Fibroblast of peridontal ligament (primary cell): ENCODE data around the gene ARL17B.
"Not testable (repeated sequence)": the region's sequence is repeated elsewhere in the genome, so short reads cannot be mapped to it uniquely, and the experiment has no call there.

ENCODE experiments used
- DNase-seq: peaks from one replicate; pipeline ENCODE4 v3.0.0-alpha.2; 2010; ENCODE audit errors: extremely low read depth

ARL17B gene

DNA sequence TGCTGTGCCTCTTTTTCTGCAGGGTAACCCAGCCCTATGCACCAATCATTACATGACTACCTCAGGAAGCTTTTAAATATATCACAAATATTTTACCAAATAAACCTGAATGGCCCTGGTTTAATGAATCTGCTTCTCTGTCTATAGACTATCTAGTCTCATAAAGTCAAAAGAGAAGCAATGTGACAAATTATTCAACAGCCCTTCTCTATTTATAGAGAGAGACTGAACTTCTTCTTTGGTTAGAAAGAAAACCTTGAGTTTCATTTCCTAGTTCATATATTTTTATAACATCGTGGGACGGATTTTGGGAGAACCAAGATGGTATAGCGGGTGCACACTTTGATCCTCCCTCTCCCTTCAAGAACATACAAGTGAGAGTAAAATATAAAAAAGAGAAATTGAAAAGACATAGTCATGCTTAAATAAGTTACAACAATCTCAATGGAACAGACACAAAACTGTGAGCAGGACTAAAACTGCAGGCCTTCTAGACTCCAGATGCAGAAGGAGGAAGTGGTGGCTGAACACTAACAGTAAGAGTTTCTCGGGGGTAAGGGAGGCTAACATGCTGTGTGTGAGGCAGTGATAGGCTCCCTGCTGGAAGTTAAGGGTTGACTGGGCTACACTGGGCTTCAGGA, 70.5 kb downstream of the ARL17B start:
- not testable (repeated sequence) for DNase-seq

GRCh38 chr17:46287587-46287986, 74.0 kb downstream of the ARL17B start:
- DNase-seq: not testable (repeated sequence)

- peak; percentile 84 for DNase-seq
Observed at GRCh38 chr17:46286764-46287221, 74.8 kb downstream of the ARL17B start.

DNA sequence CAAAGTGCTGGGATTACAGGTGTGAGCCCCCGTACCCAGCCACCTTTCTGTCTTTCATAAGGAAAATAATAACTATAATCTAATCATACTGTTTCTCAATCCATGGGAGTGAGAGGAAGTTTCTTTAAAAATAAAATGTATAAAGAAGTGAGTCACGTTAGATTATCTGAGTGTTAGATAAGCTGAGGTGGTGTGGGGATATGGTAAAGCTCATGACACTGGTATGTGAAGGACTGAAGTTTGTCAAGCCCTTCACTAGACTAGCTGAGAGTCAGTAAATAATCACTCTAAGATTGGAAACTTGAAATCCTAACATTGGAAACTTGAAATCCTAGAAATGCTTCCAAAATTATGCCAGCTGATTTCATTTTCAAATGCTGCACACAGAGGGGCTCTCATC, 76.1 kb downstream of the ARL17B start:
- not testable (repeated sequence) for DNase-seq

GRCh38 chr17:46284467-46284866, 77.1 kb downstream of the ARL17B start:
- DNase-seq: not testable (repeated sequence)

GRCh38 chr17:46282635-46283034, 78.9 kb downstream of the ARL17B start:
- DNase-seq: not testable (repeated sequence)

GRCh38 chr17:46281336-46281735, 80.2 kb downstream of the ARL17B start:
- DNase-seq: not testable (repeated sequence)

DNA sequence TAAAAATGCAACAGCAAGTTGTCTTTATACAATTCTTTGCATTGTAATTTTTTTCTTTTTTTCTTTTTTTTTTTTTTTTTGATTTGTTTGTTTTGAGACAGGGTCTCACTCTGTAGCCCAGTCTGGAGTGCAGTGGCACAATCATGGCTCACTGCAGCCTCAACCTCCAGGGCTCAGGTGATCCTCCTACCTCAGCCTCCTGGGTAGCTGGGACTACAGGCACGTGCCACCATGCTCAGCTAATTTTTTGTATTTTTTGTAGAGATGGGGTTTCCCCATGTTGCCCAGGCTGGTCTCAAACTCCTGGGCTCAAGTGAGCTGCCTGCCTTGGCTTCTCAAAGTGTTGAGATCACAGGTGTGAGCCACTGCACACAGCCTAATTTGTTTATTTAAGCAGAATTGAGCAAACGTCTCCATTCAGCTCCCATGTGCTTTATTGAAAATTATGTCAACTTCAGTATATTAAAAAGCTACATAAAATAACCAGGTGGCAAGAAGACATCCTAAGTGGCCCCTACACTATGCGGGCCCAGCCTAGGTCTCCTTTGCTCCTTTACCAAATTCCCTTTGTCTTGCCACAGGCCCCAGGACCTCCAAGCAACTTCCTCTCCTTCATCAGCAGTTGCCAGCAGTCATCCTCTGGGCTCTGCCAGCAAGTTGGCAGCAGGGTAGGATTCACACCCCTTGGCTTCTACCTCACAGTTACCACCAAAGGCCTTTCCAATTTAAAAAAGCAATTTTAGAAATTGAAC, 84.7 kb downstream of the ARL17B start:
- not testable (repeated sequence) for DNase-seq

DNA sequence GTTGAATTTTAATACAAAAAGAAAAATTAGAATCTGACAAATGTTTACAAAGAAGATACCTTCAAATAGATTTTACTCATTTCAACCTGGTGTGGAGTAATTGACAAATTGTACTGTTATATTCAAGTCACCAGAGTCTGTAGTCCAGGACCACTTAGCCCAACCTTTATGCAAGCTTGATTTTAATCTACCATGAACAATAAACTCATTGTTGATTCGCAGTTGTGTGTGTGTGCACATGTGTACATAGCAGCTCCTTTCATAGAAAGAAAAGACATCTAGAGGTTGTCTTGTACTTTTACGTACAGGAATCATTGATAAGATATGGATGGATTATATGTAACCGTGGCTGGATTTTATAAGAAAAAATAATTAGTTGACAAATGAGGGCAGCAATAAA, 87.3 kb downstream of the ARL17B start:
- no peak for DNase-seq

DNA sequence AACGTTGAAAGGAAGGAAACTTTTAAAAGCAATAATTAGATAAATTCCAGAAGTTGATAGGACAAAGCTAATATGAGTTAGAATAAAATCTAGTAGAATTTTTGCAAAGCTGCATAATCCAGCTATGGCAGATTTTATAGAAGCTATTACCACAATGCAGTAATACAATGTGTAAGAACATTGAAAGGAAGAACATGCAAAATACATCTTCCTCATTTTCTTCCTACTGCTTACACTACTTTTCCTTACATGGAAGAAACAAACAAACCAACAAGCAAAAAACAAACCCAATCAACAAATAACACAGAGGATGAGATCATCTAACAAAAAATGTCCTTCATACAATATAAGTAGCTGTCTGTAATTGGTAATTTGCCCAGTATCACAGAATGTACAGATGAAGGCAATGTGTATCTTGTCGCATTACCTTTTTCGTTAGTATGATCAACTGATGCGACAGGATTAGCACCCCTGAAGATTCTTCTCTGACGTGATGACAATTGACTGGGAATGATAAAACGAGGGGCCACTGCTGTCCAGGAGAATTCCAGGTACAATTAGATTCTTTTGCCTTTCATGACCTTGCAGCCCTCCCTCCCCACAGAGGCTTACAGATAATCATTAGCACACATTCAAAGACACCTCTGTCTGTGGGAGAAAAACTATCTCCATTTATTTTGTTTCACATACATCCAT, 87.9 kb downstream of the ARL17B start:
- DNase-seq: no peak

DNA sequence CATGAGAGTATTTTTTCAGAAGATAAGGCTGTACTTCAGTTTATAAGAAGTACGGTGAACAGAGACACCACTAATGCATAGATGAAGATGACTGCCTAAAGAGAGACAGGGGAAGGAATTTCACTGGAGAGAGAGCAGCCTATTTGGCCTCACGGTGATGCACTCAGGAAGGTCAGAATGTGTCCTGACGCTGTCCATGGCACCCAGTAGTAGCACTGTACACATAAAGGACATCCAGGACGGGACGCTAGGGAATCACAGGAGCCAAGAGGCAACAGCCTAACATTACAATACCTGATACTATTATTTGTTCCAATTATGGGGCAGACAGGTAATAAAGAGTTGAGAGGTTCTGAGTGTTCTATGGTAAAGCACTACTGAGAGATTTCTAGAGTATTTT, 91.5 kb downstream of the ARL17B start:
- no peak for DNase-seq

DNA sequence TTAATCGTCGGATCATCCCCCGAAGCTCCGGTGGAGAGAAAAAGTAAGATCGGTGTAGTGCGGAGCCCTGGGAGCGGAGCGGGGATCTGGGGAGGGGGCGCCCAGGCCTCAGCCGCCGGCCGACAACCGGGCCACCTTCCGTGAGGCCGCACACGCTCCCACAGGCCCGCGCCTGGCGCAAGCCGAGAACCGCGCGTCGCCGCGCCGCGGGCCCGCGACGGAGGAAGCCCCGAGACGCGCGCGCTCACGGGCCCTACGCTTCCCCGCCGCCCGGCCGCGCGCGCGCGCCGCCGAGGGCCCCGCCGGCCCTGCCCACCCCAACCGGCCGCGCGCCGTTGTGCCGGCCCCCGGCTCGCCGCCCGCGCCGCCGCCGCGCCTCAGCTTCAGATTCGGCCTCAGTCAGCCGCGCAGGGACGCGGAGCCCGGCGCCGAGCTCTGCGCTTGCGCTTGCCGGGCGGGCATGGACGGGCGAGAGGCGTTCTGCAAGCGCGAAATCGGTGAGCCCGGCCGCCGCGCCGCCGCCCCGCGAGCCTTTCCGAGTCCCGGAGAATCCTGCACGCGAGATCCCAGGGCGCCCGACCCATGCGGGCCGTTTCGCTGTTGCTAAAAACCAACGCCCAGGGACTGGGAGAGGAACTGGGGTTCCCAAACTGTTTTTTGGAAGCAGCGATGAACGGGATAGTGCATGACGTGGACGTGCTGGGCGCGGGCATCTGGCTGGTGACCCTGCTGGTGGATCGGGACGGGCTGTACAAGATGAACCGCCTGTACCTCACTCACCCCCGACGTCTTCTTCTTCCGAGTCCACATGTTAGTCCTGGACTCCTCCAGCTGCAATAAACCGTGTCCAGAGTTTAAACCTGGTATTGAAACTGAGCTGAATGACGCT, 94.7 kb downstream of the ARL17B start:
- DNase-seq: peak; percentile 78

DNA sequence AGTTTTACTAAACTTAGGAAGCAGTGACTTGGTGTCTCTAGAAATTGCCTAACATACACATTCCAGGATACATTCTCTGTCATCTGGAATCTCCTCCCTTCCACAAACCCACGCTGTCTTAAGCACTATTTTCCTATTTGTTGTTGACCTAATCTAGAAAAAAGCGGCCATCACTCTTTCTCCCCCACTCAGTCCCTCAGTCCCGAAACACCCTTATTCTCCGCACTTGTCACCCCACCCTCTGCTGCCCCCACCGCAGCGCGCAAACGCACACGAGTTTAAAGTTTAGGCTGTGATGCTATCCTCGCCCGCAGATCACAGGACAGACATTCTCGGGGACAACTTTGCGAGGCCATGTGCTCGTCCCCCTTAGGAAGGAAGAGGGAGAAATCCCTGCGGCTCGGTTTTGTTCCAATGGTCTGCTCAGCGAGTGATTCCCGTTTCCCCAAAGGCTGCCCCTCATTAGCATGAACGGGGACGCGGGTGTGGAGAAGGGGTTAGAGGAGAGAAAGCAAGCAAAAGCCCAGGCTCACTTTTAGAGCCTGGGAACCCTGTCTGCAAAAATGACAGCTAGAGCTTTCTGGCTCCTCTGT, 95.4 kb downstream of the ARL17B start:
- DNase-seq: peak; percentile 55

GRCh38 chr17:46264456-46265198, 96.9 kb downstream of the ARL17B start:
- peak; percentile 77 for DNase-seq

DNA sequence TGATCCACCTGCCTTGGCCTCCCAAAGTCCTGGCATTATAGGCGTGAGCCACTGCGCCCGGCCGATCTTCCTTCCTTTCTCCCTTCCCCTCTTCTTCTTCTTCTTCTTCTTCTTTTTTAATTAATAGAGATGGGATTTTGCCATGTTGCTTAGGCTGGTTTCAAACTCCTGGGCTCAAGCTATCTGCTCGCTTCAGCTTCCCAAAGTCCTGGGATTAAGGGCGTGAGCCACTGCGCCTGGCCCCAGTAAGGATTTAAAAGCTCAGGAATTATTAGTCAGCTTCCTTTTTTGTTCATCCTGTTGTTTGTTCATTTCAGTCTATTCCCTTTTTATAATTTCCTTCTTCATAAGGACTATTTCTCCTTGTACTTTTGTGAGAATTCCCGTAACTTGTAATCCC, 99.3 kb downstream of the ARL17B start:
- DNase-seq: no peak

DNA sequence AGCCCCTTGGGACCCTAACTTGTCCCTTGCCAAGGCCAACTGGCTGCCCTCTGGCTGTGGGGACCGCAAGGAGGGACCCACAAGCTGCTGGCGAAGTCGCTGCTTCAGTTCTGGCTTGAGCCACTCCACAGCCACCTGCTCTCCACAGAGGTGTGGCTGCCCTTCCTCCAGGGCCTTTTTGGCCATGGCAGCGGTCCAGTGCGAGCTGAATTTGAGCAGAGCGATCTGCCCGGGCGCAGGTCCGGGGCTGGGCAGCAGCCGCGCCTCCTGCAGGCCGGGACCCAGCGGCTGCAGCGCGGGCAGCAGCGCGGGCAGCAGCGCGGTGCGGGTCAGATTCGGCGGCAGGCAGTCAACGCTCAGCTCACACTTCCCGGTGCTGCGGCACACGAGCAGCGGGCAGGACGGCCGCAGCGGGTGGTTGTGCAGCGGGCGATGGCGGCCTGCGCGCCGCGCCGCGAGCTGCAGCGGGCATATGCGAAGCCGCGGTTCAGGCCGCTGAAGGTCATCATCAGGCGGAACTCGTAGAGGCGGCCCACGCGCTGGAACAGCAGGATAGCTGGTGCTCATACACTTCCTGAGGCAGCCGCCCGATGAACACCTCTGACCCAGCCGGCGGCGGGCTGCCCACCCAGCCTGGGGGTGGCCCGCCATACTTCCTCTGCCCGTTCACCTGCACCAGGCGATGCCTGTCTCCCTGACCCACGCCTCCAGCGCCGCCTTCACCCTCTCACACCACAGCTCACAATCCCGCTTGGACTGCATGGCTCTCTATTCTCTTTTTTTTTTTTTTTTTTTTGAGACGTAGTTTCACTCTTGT, 101.5 kb downstream of the ARL17B start:
- DNase-seq: peak; percentile 10

GRCh38 chr17:46256369-46256768, 105.2 kb downstream of the ARL17B start:
- not testable (repeated sequence) for DNase-seq

- DNase-seq: not testable (repeated sequence)
Observed at GRCh38 chr17:46254215-46254614, 107.4 kb downstream of the ARL17B start.

DNA sequence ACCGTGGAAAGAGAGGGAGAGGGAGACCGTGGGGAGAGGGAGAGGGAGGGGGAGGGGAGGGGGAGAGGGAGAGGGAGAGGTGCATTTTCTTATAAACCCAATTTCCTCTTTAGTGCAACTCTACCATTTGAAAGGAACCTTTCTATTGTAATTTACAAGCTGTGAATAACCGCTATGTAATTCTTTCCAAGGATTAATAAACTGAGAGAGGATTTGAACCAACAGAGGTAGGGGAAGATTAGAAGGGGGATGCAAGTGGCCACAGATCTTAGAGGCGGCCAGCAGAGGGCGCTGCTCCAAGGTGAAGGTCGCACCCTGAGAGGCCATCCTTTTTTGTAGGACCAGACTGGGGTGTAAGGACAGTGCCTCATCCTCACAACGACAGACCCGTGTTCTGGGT, 107.8 kb downstream of the ARL17B start:
- DNase-seq: peak; percentile 41

DNA sequence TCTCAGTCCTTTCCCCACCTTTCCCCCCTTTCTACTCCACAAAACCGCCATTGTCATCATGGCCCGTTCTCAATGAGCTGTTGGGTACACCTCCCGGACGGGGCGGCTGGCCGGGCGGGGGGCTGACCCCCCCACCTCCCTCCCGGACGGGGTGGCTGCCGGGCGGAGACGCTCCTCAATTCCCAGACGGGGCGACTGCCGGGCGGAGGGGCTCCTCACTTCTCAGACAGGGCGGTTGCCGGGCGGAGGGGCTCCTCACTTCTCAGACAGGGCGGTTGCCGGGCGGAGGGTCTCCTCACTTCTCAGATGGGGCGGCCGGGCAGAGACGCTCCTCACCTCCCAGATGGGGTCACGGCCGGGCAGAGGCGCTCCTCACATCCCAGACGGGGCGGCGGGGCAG, 108.8 kb downstream of the ARL17B start:
- DNase-seq: not testable (repeated sequence)
